ENCODE data around the gene FBXO15.

GRCh38 chr18:74078257-74078656 lies 69.4 kb downstream of the FBXO15 start:
- TF ChIP-seq ZBTB7A (IDR thresholded peaks at IDR 0.05; ENCODE audit: low read depth) (no peak), REST (IDR thresholded peaks at IDR 0.05; ENCODE audit: low read depth) (no peak), YY1 (IDR thresholded peaks at IDR 0.05; ENCODE audit: low read depth) (no peak), RAD21 (IDR thresholded peaks at IDR 0.05; ENCODE audit: low read depth) (no peak)
